K562 (cell line): ENCODE measurements around the gene SMCO4. TPM values are rescaled to one million over a fixed set of nuclear protein-coding genes. Genes with fewer than 3 reads are reported as not detected.

Experiments used
- ATF2 ChIP-seq: sonication (generic); formaldehyde crosslinking; IDR thresholded peaks from 2 replicates; pipeline ENCODE4 v1.8.1; 2022; ENCODE audit warnings: missing genetic modification reagents
- E2F5 ChIP-seq: sonication (generic); formaldehyde crosslinking; IDR thresholded peaks from 2 replicates; pipeline ENCODE4 v1.8.0; 2022; ENCODE audit warnings: mild to moderate bottlenecking, missing genetic modification reagents
- EP400 ChIP-seq: fragments of 450-650 bp; IDR thresholded peaks from 2 replicates; pipeline ENCODE4 v1.6.1; 2017; ENCODE audit warnings: antibody characterized with exemption, mild to moderate bottlenecking, moderate library complexity
- GABPB1 ChIP-seq: sonication (generic); formaldehyde crosslinking; IDR thresholded peaks from 2 replicates; pipeline ENCODE4 v1.8.0; 2022; ENCODE audit warnings: mild to moderate bottlenecking, missing genetic modification reagents
- NR0B1 ChIP-seq: fragments of 450-650 bp; IDR thresholded peaks from one replicate; pipeline ENCODE4 v1.6.1; 2018; ENCODE audit warnings: mild to moderate bottlenecking, moderate library complexity; ENCODE audit not compliant: partially characterized antibody
- RREB1 ChIP-seq: fragments of 250-450 bp; sonication (Bioruptor Pico); IDR thresholded peaks from 2 replicates; pipeline ENCODE4 v1.4.0; 2020
- SMC3 ChIP-seq: conservative IDR thresholded peaks from 2 replicates; pipeline ENCODE4 v1.6.1; 2011; ENCODE audit warnings: low read depth, low read length, improper control_type of control experiment; ENCODE audit not compliant: insufficient read depth
- ZBTB9 ChIP-seq: fragments of 450-650 bp; formaldehyde crosslinking; IDR thresholded peaks from 2 replicates; pipeline ENCODE4 v1.4.0; 2020; ENCODE audit warnings: mild to moderate bottlenecking, moderate library complexity
- ZKSCAN3 ChIP-seq: fragments of 250-450 bp; sonication (Bioruptor Pico); IDR thresholded peaks from 2 replicates; pipeline ENCODE4 v1.4.0; 2020
- ZNF518B ChIP-seq: fragments of 250-450 bp; sonication (Bioruptor Pico); IDR thresholded peaks from 2 replicates; pipeline ENCODE4 v1.5.0; 2021; ENCODE audit warnings: mild to moderate bottlenecking, moderate library complexity
- ZNF644 ChIP-seq: fragments of 200-800 bp; sonication (Bioruptor generic); IDR thresholded peaks from 2 replicates; pipeline ENCODE4 v1.6.1; 2016; ENCODE audit warnings: low read depth, missing genetic modification characterization, missing compliant biosample characterization
- ZSCAN29 ChIP-seq: fragments of 450-650 bp; IDR thresholded peaks from 2 replicates; pipeline ENCODE4 v1.6.1; 2017
- polyA plus RNA-seq, 8 experiments: library from polyadenylated mRNA; depleted of rRNA in 4 of 8; stranded (reverse) in 5 of 8; unstranded in 3 of 8; fragments of >200 nt; fragmentation: Nextera tagmentation in 2 of 8; fragmentation: Illumina TruSeq in 1 of 8; extraction: Ambion mirVana in 2 of 8; extraction: Trizol in 1 of 8; gene quantifications; 2 replicates each; pipeline versions ENCODE4 v1.2.1 to v1.2.3, GENCODE V29; 2011 to 2014; ENCODE audit warnings: inconsistent platforms in 1 of 8, missing spikeins in 1 of 8
- total RNA-seq, 7 experiments: library from RNA; depleted of rRNA in 6 of 7; stranded (reverse); fragments of >200 nt in 6 of 7; fragmentation: Illumina TruSeq in 2 of 7; extraction: Trizol in 2 of 7; gene quantifications; 2 replicates each; pipeline versions ENCODE4 v1.2.1 to v1.2.3, GENCODE V29; 2011 to 2021; ENCODE audit warnings: low replicate concordance in 1 of 7

SMCO4 gene
- total and polyA plus RNA-seq, 9 of the 15 experiments (the other 6 are each of a cell fraction or from before 2014, with no cell fraction given): 1.8 to 27.8 (median 15.3) TPM

- TF ChIP-seq ATF2 (CRISPR knock-in tag) (no peak), E2F5 (CRISPR knock-in tag) (no peak), ZNF518B (CRISPR knock-in tag) (no peak), EP400 (peak; percentile 35; the same call in 1 of the 2 replicates), NR0B1 (no peak), ZKSCAN3 (CRISPR knock-in tag) (no peak), ZSCAN29 (no peak), ZBTB9 (CRISPR knock-in tag) (no peak), SMC3 (peak; percentile 73), GABPB1 (CRISPR knock-in tag) (no peak), ZNF644 (tag) (no peak), RREB1 (CRISPR knock-in tag) (no peak)
Observed at GRCh38 chr11:93543292-93543977, at the start of gene SMCO4 (continued).
